Measurements from ENCODE around the gene HCFC1R1. TPM values are rescaled to one million over a fixed set of nuclear protein-coding genes. Genes with fewer than 3 reads are reported as not detected.

The HCFC1R1 gene
- polyA plus RNA-seq, 1 experiment, result 51.6 TPM

DNA sequence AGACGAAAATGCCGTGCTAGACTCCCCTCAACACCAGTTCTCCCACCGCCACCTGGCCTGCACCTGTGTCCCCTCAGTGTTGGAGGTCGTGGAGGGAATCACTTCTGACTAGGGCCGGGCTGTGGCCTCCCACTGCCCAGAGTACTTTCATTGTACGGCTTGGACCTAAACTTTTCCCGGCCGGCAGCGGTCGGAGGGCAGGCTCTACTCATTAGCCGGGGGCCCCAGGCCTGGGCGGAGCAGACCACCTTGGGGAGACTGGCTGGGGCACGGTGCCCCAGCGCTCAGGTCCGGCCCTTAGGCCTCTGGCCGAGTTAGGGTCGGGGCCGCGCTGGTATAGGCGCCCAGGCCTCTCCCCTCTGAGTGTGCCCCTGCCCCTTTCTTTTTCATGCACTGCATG is 6.4 kb downstream of the HCFC1R1 start:
- H3K9me3 ChIP-seq (ENCODE audit: control insufficient read depth, insufficient read depth, low read length), result no peaks in the 10 kb centered on the region; the same call in 1 of the 2 replicates
- DNase-seq (ENCODE audit: low read depth, low spot score), result no peak
- peaks cover 25% of the 10 kb centered on the region for H3K27me3 ChIP-seq (ENCODE audit: control insufficient read depth, insufficient read depth, low read length)
- no peak overlapping the region for H3K4me3 ChIP-seq (ENCODE audit: low read depth, low read length)
- CTCF ChIA-PET, result no interaction called here
- H3K27ac ChIP-seq (ENCODE audit: low read depth, low read length), result no peak overlapping the region
- TF ChIP-seq CTCF (IDR thresholded peaks at IDR 0.05; ENCODE audit: low read depth, low read length), result no peak
- POLR2A ChIA-PET, result no interaction called here

DNA sequence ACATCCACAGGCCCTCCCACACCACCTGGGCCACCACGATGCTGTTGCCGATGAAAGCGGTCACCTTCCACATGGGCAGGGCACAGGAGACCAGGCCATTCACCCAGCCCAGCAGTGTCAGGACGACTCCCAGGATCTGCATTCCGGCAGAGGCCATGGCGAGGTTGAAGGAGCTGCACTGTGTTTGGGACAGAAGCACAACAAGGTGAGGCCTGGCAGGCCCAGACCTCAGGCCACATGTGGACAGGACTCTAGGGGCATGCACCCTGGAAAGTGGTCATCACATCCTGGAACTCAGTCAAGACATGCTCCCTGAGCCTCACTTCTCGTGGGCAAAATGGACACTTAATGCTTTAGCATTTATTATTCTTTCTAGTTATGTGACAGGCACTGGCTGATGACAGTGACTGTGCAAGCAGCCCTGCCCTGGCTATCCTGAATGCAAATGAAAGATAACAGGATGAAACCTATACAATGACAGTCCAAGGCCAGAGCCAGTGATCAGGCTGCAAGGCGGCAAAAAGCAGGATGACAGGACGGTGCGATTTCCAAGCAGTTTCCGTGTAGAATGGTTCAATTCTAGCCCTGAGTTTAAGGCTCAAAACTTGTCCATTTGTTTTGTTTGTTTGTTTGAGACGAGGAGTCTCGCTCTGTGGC is 7.7 kb downstream of the HCFC1R1 start:
- DNase-seq (ENCODE audit: low read depth, low spot score), result no peak
- ChIA-PET POLR2A (no interaction called here), CTCF (no interaction called here)

GRCh38 chr16:3014971-3015370 is 8.8 kb downstream of the HCFC1R1 start:
- ChIA-PET CTCF (interaction anchor here (0.7 kb wide), 1 partner anchor 13 kb away, joined by 4 read pairs; no protein-coding TSS in a partner anchor), POLR2A (no interaction called here)
- no peak for TF ChIP-seq CTCF (IDR thresholded peaks at IDR 0.05; ENCODE audit: low read depth, low read length)
- DNase-seq (ENCODE audit: low read depth, low spot score), result no peak
- Histone ChIP-seq H3K4me3 (ENCODE audit: low read depth, low read length) (no peak overlapping the region), H3K27ac (ENCODE audit: low read depth, low read length) (no peak overlapping the region), H3K9me3 (ENCODE audit: control insufficient read depth, insufficient read depth, low read length) (no peaks in the 10 kb centered on the region; the same call in 1 of the 2 replicates), H3K27me3 (ENCODE audit: control insufficient read depth, insufficient read depth, low read length) (peaks cover 39% of the 10 kb centered on the region)

More for the DNA sequence above, 7.7 kb downstream of the HCFC1R1 start:
- Histone ChIP-seq H3K27ac (ENCODE audit: low read depth, low read length) (no peak overlapping the region), H3K4me3 (ENCODE audit: low read depth, low read length) (no peak overlapping the region), H3K9me3 (ENCODE audit: control insufficient read depth, insufficient read depth, low read length) (no peaks in the 10 kb centered on the region; the same call in 1 of the 2 replicates), H3K27me3 (ENCODE audit: control insufficient read depth, insufficient read depth, low read length) (peaks cover 37% of the 10 kb centered on the region)
- TF ChIP-seq CTCF (IDR thresholded peaks at IDR 0.05; ENCODE audit: low read depth, low read length), result no peak

DNA sequence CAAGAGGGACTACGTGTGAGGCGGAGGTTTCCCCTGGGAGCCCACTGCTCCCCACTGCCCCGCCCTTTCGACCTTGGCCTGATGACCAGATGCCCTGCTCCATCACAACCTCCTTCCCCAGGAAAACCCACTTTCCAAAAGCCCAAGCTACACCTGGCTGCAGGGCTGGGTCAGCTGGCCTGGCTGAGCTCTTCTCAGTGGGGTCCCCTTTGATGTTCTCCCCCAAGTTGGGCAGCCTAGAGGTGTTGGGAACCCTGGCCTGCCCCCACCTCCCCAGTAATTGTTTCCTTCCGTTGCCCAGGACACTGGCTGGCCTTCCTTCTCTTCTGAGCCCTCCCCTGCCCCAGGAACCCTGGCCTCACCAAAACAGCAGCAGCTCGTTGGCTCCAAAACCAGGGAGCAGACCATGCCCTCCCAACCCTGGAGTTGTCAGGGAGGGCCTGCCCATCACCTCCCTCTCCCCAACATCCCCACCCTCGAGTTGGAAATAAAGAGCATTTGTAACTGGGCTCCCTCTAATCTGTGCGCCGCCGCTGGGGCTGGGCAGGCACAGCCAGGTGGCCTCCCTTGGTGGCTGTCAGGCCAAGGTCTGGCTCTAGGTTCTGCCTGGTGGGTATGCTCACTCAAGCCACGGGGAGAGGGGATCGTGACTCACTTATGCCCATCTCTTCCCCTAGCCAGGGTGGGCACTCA is 9.6 kb downstream of the HCFC1R1 start:
- Histone ChIP-seq H3K27ac (ENCODE audit: low read depth, low read length) (no peak overlapping the region), H3K27me3 (ENCODE audit: control insufficient read depth, insufficient read depth, low read length) (peaks cover 42% of the 10 kb centered on the region), H3K9me3 (ENCODE audit: control insufficient read depth, insufficient read depth, low read length) (no peaks in the 10 kb centered on the region; the same call in 1 of the 2 replicates), H3K4me3 (ENCODE audit: low read depth, low read length) (no peak overlapping the region)
- no peak for DNase-seq (ENCODE audit: low read depth, low spot score)
- TF ChIP-seq CTCF (IDR thresholded peaks at IDR 0.05; ENCODE audit: low read depth, low read length), result no peak
- CTCF ChIA-PET, result interaction anchor here (1.2 kb wide), 1 partner anchor 18 kb away, joined by 4 read pairs; no protein-coding TSS in a partner anchor
- POLR2A ChIA-PET, result no interaction called here

DNA sequence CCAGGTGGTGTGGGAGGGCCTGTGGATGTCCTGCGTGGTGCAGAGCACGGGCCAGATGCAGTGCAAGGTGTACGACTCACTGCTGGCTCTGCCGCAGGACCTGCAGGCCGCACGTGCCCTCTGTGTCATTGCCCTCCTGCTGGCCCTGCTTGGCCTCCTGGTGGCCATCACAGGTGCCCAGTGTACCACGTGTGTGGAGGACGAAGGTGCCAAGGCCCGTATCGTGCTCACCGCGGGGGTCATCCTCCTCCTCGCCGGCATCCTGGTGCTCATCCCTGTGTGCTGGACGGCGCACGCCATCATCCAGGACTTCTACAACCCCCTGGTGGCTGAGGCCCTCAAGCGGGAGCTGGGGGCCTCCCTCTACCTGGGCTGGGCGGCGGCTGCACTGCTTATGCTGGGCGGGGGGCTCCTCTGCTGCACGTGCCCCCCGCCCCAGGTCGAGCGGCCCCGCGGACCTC is 10.2 kb downstream of the HCFC1R1 start:
- POLR2A ChIA-PET, result interaction anchor here (1.7 kb wide), 1 partner anchor 8 kb away, joined by 7 read pairs; no protein-coding TSS in a partner anchor
- H3K27me3 ChIP-seq (ENCODE audit: control insufficient read depth, insufficient read depth, low read length), result peaks cover 46% of the 10 kb centered on the region
- no peak overlapping the region for H3K4me3 ChIP-seq (ENCODE audit: low read depth, low read length)
- H3K9me3 ChIP-seq (ENCODE audit: control insufficient read depth, insufficient read depth, low read length), result no peaks in the 10 kb centered on the region; the same call in 1 of the 2 replicates
- DNase-seq (ENCODE audit: low read depth, low spot score), result no peak
- no peak for TF ChIP-seq CTCF (IDR thresholded peaks at IDR 0.05; ENCODE audit: low read depth, low read length)
- CTCF ChIA-PET, result interaction anchor here (1.2 kb wide), 1 partner anchor 18 kb away, joined by 4 read pairs; no protein-coding TSS in a partner anchor
- no peak overlapping the region for H3K27ac ChIP-seq (ENCODE audit: low read depth, low read length)
